Measurements from ENCODE around the gene PRR33. TPM values are rescaled to one million over a fixed set of nuclear protein-coding genes. Genes with fewer than 3 reads are reported as not detected.
A peak's percentile ranks its signal among the peaks of the same experiment; 100 is the strongest.

PRR33 gene
- total RNA-seq, 1 donor from 2014 or later: not detected

GRCh38 chr11:1926156-1927025, 34.7 kb upstream of the PRR33 start:
- peak overlapping the region; percentile 89 for H3K27ac Mint-ChIP-seq
- H3K27me3 Mint-ChIP-seq (ENCODE audit: low read depth): no peaks in the 10 kb centered on the region
- H3K4me3 Mint-ChIP-seq: no peak overlapping the region
- no peaks in the 10 kb centered on the region for H3K36me3 Mint-ChIP-seq
- H3K9me3 Mint-ChIP-seq: no peaks in the 10 kb centered on the region
- no peak for DNase-seq (ENCODE audit: low spot score in 2 of 2, unreplicated experiment in 2 of 2)
- peaks cover 49% of the 10 kb centered on the region for H3K4me1 Mint-ChIP-seq
- TF ChIP-seq, protein P1, sequence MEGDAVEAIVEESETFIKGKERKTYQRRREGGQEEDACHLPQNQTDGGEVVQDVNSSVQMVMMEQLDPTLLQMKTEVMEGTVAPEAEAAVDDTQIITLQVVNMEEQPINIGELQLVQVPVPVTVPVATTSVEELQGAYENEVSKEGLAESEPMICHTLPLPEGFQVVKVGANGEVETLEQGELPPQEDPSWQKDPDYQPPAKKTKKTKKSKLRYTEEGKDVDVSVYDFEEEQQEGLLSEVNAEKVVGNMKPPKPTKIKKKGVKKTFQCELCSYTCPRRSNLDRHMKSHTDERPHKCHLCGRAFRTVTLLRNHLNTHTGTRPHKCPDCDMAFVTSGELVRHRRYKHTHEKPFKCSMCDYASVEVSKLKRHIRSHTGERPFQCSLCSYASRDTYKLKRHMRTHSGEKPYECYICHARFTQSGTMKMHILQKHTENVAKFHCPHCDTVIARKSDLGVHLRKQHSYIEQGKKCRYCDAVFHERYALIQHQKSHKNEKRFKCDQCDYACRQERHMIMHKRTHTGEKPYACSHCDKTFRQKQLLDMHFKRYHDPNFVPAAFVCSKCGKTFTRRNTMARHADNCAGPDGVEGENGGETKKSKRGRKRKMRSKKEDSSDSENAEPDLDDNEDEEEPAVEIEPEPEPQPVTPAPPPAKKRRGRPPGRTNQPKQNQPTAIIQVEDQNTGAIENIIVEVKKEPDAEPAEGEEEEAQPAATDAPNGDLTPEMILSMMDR (IDR thresholded peaks at IDR 0.05; ENCODE audit: unreplicated experiment): no peak

GRCh38 chr11:1925373-1926155, 33.9 kb upstream of the PRR33 start:
- DNase-seq (ENCODE audit: low spot score in 2 of 2, unreplicated experiment in 2 of 2): no peak
- no peak overlapping the region for H3K4me3 Mint-ChIP-seq
- H3K27ac Mint-ChIP-seq: peak overlapping the region; percentile 47
- TF ChIP-seq, protein P1 (IDR thresholded peaks at IDR 0.05; ENCODE audit: unreplicated experiment): no peak
- peaks cover 43% of the 10 kb centered on the region for H3K4me1 Mint-ChIP-seq
- H3K36me3 Mint-ChIP-seq: no peaks in the 10 kb centered on the region
- H3K27me3 Mint-ChIP-seq (ENCODE audit: low read depth): no peaks in the 10 kb centered on the region
- no peaks in the 10 kb centered on the region for H3K9me3 Mint-ChIP-seq

- no peak overlapping the region for H3K27ac Mint-ChIP-seq
- no peak for DNase-seq (ENCODE audit: low spot score in 2 of 2, unreplicated experiment in 2 of 2)
- TF ChIP-seq, protein P1 (IDR thresholded peaks at IDR 0.05; ENCODE audit: unreplicated experiment): no peak
- H3K36me3 Mint-ChIP-seq: no peaks in the 10 kb centered on the region
- H3K9me3 Mint-ChIP-seq: no peaks in the 10 kb centered on the region
- H3K27me3 Mint-ChIP-seq (ENCODE audit: low read depth): no peaks in the 10 kb centered on the region
- H3K4me1 Mint-ChIP-seq: peaks cover 40% of the 10 kb centered on the region
- no peak overlapping the region for H3K4me3 Mint-ChIP-seq
Observed at GRCh38 chr11:1924646-1925372, 33.1 kb upstream of the PRR33 start.

- Mint-ChIP-seq H3K9me3 (no peaks in the 10 kb centered on the region), H3K27ac (no peak overlapping the region), H3K36me3 (no peaks in the 10 kb centered on the region), H3K27me3 (ENCODE audit: low read depth) (no peaks in the 10 kb centered on the region), H3K4me3 (no peak overlapping the region), H3K4me1 (peaks cover 36% of the 10 kb centered on the region)
- TF ChIP-seq, protein P1 (IDR thresholded peaks at IDR 0.05; ENCODE audit: unreplicated experiment): no peak
- no peak for DNase-seq (ENCODE audit: low spot score in 2 of 2, unreplicated experiment in 2 of 2)
Observed at GRCh38 chr11:1924181-1924580, 32.5 kb upstream of the PRR33 start.

DNA sequence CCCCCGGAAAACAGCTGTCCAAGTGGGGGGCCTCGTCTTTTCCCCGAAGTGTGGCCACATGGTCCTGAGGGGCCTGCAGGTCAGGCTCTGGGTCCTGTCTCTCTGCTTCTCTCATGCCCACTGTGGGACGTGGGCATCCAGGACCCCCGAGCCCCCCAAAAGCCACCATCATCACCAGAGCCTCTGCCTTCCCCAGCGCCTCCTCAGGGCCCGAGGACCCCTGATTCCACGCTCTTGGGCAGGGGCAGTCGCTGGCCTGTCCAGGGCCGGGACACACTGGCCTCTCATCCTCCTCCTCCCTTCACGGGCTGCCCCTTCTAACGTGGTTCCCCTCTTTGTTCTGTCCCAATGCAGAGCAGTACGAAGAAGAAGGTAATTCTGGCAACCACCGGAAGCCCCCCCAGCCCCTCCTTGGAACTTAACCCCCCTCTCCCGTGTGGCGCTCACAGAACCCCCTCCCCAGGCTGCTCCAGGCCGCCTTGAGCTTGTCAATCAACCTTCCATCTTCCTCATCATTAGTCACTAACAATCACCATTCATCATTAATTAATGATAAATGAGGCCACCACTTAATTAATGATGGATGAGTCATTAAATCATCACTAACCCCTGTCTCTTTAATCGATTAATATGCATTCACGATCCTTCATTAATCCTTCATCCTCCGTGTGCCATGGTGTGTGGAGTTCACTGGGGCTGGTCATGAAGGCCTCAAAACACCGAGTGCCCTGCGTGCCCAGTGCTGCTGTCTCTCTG, 31.7 kb upstream of the PRR33 start:
- Mint-ChIP-seq H3K4me3 (no peak overlapping the region), H3K4me1 (peaks cover 36% of the 10 kb centered on the region), H3K9me3 (no peaks in the 10 kb centered on the region), H3K36me3 (no peaks in the 10 kb centered on the region), H3K27ac (peak overlapping the region; percentile 2), H3K27me3 (ENCODE audit: low read depth) (no peaks in the 10 kb centered on the region)
- DNase-seq (ENCODE audit: low spot score in 2 of 2, unreplicated experiment in 2 of 2): no peak
- TF ChIP-seq, protein P1 (IDR thresholded peaks at IDR 0.05; ENCODE audit: unreplicated experiment): no peak

Data from mesothelial cell of epicardium (in vitro differentiated cells).